SK-N-SH treated with all-trans-retinoic acid at 6 μM for 48 hours (cell line): ENCODE results near the gene GSAP.

Source experiments
- ARNTL ChIP-seq: fragments of 450-650 bp; formaldehyde crosslinking; IDR thresholded peaks from 2 replicates; pipeline ENCODE4 v1.5.0; 2020; ENCODE audit warnings: low read depth, mild to moderate bottlenecking, moderate library complexity, borderline replicate concordance
- CSRNP3 ChIP-seq: fragments of 250-450 bp; sonication (Bioruptor Pico); IDR thresholded peaks from 2 replicates; pipeline ENCODE4 v1.5.1; 2021; ENCODE audit warnings: mild to moderate bottlenecking, moderate library complexity
- ESRRG ChIP-seq: fragments of 250-450 bp; sonication (Bioruptor Pico); IDR thresholded peaks from 2 replicates; pipeline ENCODE4 v1.6.1; 2021; ENCODE audit warnings: mild to moderate bottlenecking
- GLIS3 ChIP-seq: fragments of 250-450 bp; sonication (Bioruptor Pico); IDR thresholded peaks from 2 replicates; pipeline ENCODE4 v1.5.0; 2020; ENCODE audit warnings: mild to moderate bottlenecking, moderate library complexity
- ISL1 ChIP-seq: fragments of 250-450 bp; sonication (Bioruptor Pico); IDR thresholded peaks from 2 replicates; pipeline ENCODE4 v2.1.2; 2022; ENCODE audit warnings: mild to moderate bottlenecking, moderate library complexity
- PATZ1 ChIP-seq: fragments of 250-450 bp; sonication (Bioruptor Pico); IDR thresholded peaks from 2 replicates; pipeline ENCODE4 v1.8.0; 2020; ENCODE audit warnings: mild to moderate bottlenecking, moderate library complexity, borderline replicate concordance
- POU6F1 ChIP-seq: fragments of 250-450 bp; sonication (Bioruptor Pico); IDR thresholded peaks from 2 replicates; pipeline ENCODE4 v1.8.0; 2021; ENCODE audit warnings: low read depth, mild to moderate bottlenecking, moderate library complexity, borderline replicate concordance
- PPARA ChIP-seq: fragments of 250-450 bp; sonication (Bioruptor Pico); IDR thresholded peaks from 2 replicates; pipeline ENCODE4 v1.5.0; 2020; ENCODE audit warnings: mild to moderate bottlenecking, borderline replicate concordance
- RARB ChIP-seq: fragments of 250-450 bp; sonication (Bioruptor Pico); IDR thresholded peaks from 2 replicates; pipeline ENCODE4 v1.8.0; 2021; ENCODE audit warnings: mild to moderate bottlenecking, moderate library complexity
- SNAI2 ChIP-seq: fragments of 250-450 bp; sonication (Bioruptor Pico); IDR thresholded peaks from 2 replicates; pipeline ENCODE4 v1.5.0; 2020; ENCODE audit warnings: mild to moderate bottlenecking, moderate library complexity
- TCF4 ChIP-seq: fragments of 250-450 bp; sonication (Bioruptor Pico); IDR thresholded peaks from 2 replicates; pipeline ENCODE4 v1.8.0; 2021; ENCODE audit warnings: mild to moderate bottlenecking, moderate library complexity, borderline replicate concordance
- ZFP3 ChIP-seq: fragments of 250-450 bp; sonication (Bioruptor Pico); IDR thresholded peaks from 2 replicates; pipeline ENCODE4 v1.5.0; 2020; ENCODE audit warnings: mild to moderate bottlenecking, moderate library complexity
- ZFP30 ChIP-seq: fragments of 450-650 bp; formaldehyde crosslinking; IDR thresholded peaks from 2 replicates; pipeline ENCODE4 v1.5.0; 2022; ENCODE audit warnings: mild to moderate bottlenecking, moderate library complexity

GRCh38 chr7:77349141-77349540 lies 67.0 kb downstream of the GSAP start:
- no peak for TF ChIP-seq SNAI2 (CRISPR knock-in tag)
- no peak for TF ChIP-seq ISL1 (CRISPR knock-in tag)
- no peak for TF ChIP-seq ZFP3 (CRISPR knock-in tag)
- no peak for TF ChIP-seq CSRNP3 (CRISPR knock-in tag)
- TF ChIP-seq ESRRG, result no peak
- no peak for TF ChIP-seq TCF4 (CRISPR knock-in tag)
- no peak for TF ChIP-seq RARB (CRISPR knock-in tag)
- TF ChIP-seq GLIS3 (CRISPR knock-in tag), result no peak
- no peak for TF ChIP-seq PPARA (CRISPR knock-in tag)
- TF ChIP-seq ZFP30, result no peak
- TF ChIP-seq PATZ1 (CRISPR knock-in tag), result no peak
- no peak for TF ChIP-seq ARNTL (CRISPR knock-in tag)
- no peak for TF ChIP-seq POU6F1
